Testis (tissue), 2 donors: ENCODE results near the gene HOXB4.

Experiments used
- CTCF ChIP-seq, 3 experiments: fragments of 450-650 bp in 2 of 3; fragments of 200-600 bp in 1 of 3; sonication (generic) in 1 of 3; IDR thresholded peaks; one replicate each; pipeline ENCODE4 v1.5.1; 2016 to 2019; ENCODE audit warnings: antibody characterized with exemption in 3 of 3, mild to moderate bottlenecking in 2 of 3, moderate library complexity in 1 of 3
- POLR2A ChIP-seq: fragments of 450-650 bp; IDR thresholded peaks from one replicate; pipeline ENCODE4 v1.6.1; 2017; ENCODE audit warnings: antibody characterized with exemption, mild to moderate bottlenecking, moderate library complexity

GRCh38 chr17:48579471-48579759 lies 1.3 kb upstream of the HOXB4 start:
- no peak for TF ChIP-seq CTCF (IDR thresholded peaks at IDR 0.05)
- TF ChIP-seq POLR2A = no peak
